ENCODE measurements around the gene TRDN.

GRCh38 chr6:123509112-123509511 lies 127.6 kb downstream of the TRDN start:
- no peak for TF ChIP-seq NFYB (CRISPR knock-in tag; conservative IDR thresholded peaks at IDR 0.05; ENCODE audit: low read depth)
- TF ChIP-seq SMAD3 (CRISPR knock-in tag; IDR thresholded peaks at IDR 0.05; ENCODE audit: borderline replicate concordance), result no peak
- no peak for TF ChIP-seq PRDM15 (CRISPR knock-in tag; IDR thresholded peaks at IDR 0.05)
- no peak for TF ChIP-seq SOX15 (CRISPR knock-in tag; IDR thresholded peaks at IDR 0.05)
- TF ChIP-seq CTCF (IDR thresholded peaks at IDR 0.05), result no peak
- TF ChIP-seq ESRRA (CRISPR knock-in tag; IDR thresholded peaks at IDR 0.05; ENCODE audit: borderline replicate concordance), result no peak
- no peak for TF ChIP-seq ATF2 (CRISPR knock-in tag; IDR thresholded peaks at IDR 0.05; ENCODE audit: borderline replicate concordance, low read depth)
- no peak for TF ChIP-seq SP1 (CRISPR knock-in tag; conservative IDR thresholded peaks at IDR 0.05)
- no peak for TF ChIP-seq ZNF263 (CRISPR knock-in tag; IDR thresholded peaks at IDR 0.05; ENCODE audit: low read depth)
- no peak for TF ChIP-seq ZNF512 (CRISPR knock-in tag; IDR thresholded peaks at IDR 0.05; ENCODE audit: borderline replicate concordance)
